Left ventricle myocardium inferior (tissue), 1 donor: ENCODE data around the gene TOMM40. TPM values are rescaled to one million over a fixed set of nuclear protein-coding genes. Genes with fewer than 3 reads are reported as not detected.
"Not testable (repeated sequence)": the region's sequence is repeated elsewhere in the genome, so short reads cannot be mapped to it uniquely, and the experiment has no call there.

Source experiments
- DNase-seq: peaks from one replicate; pipeline ENCODE4 v3.0.0-alpha.2; 2020
- H3K27ac ChIP-seq: fragments of 200-600 bp; replicated peaks from 2 replicates; pipeline ENCODE4 v1.8.0; 2021
- H3K27me3 ChIP-seq: fragments of 200-600 bp; 2 replicates; pipeline ENCODE4 v1.8.0; 2021; ENCODE audit warnings: low read depth
- H3K36me3 ChIP-seq: fragments of 200-600 bp; 2 replicates; pipeline ENCODE4 v1.8.0; 2021
- H3K4me1 ChIP-seq: fragments of 200-600 bp; 2 replicates; pipeline ENCODE4 v1.8.0; 2021
- H3K4me3 ChIP-seq: fragments of 200-600 bp; 2 replicates; pipeline ENCODE4 v1.8.0; 2021; ENCODE audit warnings: mild to moderate bottlenecking, moderate library complexity
- H3K9me3 ChIP-seq: fragments of 200-600 bp; replicated peaks from 2 replicates; pipeline ENCODE4 v1.8.0; 2021
- intact Hi-C: fragments of 100-400 bp; cut with micrococcal nuclease; formaldehyde crosslinking; loops from one replicate; pipeline ENCODE4 v1.11.0; 2022
- total RNA-seq: library from RNA; stranded (reverse); fragmentation: NEBNext Ultra II Directional; extraction: Animal tissue kit (Norgen Biotek cat#: 25700); gene quantifications from one replicate; pipeline ENCODE4 v1.2.1, GENCODE V29; 2021
- TF ChIP-seq, protein P1 (sequence below): fragments of 200-600 bp; IDR thresholded peaks from 2 replicates; pipeline ENCODE4 v1.8.0; 2021; ENCODE audit warnings: antibody characterized with exemption, mild to moderate bottlenecking, borderline replicate concordance
- donor health status: DM: no; HTN: yes; CAD: no; lungs with severe emphysema.

The TOMM40 gene
- total RNA-seq, 1 donor from 2014 or later = 47.3 TPM

DNA sequence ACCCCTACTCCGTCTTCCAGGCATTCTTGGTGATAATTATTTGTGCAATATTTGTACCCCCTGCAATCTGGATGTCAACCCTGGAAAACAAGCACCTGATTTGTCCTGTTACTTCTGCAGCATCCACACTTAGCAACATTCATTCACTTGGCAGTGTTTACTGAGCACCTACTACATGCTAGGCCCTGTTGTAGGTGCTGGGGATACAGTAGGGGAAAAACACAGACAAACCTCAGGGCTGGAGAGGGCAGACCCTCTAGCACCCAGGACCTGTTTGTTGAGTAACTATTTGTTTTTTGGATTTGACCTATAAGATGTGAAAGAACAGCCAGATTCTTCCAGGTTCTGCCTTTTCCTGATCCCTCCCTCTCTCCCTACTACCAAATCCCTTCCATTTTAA lies 35.4 kb upstream of the TOMM40 start:
- intact Hi-C loops = no loop called here
- no peak overlapping the region for H3K4me3 ChIP-seq
- H3K27ac ChIP-seq = peak overlapping the region; percentile 77
- H3K9me3 ChIP-seq = no peaks in the 10 kb centered on the region
- H3K27me3 ChIP-seq = no peaks in the 10 kb centered on the region
- peaks cover 61% of the 10 kb centered on the region for H3K4me1 ChIP-seq
- TF ChIP-seq, protein P1, sequence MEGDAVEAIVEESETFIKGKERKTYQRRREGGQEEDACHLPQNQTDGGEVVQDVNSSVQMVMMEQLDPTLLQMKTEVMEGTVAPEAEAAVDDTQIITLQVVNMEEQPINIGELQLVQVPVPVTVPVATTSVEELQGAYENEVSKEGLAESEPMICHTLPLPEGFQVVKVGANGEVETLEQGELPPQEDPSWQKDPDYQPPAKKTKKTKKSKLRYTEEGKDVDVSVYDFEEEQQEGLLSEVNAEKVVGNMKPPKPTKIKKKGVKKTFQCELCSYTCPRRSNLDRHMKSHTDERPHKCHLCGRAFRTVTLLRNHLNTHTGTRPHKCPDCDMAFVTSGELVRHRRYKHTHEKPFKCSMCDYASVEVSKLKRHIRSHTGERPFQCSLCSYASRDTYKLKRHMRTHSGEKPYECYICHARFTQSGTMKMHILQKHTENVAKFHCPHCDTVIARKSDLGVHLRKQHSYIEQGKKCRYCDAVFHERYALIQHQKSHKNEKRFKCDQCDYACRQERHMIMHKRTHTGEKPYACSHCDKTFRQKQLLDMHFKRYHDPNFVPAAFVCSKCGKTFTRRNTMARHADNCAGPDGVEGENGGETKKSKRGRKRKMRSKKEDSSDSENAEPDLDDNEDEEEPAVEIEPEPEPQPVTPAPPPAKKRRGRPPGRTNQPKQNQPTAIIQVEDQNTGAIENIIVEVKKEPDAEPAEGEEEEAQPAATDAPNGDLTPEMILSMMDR = no peak
- no peak for DNase-seq
- H3K36me3 ChIP-seq = peaks cover 8% of the 10 kb centered on the region

DNA sequence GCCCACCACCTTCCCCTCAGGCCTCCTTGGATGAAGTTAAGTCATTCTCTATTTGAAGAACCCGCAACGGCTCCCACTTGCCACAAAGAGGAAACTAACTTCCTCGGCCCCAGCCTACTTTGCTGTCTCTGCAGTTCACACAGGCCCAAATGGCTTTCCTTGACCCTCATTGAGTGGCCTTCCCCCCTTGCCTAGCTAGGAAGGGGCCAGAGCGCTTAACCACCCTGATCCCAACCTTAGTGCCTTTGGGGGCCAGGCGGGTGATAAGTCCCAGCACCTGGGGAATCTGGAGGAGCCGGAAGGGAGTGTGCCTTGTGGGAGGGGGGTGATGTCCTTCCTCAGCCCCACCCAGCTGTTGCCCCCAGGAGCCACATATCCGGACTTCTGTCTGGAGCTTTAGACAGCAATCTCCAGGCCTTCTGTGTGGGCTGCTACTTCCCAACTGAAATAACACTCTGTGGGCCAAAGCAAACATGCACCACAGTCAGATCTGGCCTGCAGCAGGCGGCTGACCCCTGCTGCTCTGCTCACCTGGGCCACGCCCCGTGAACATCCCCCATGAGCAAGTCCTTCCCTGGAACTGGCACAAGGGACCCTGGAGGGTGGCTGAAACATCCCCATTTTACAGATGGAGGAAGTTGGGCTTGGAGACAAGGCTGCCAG lies 34.5 kb upstream of the TOMM40 start:
- DNase-seq = peak; percentile 17
- H3K36me3 ChIP-seq = peaks cover 12% of the 10 kb centered on the region
- peak overlapping the region; percentile 77 for H3K27ac ChIP-seq
- H3K27me3 ChIP-seq = no peaks in the 10 kb centered on the region
- H3K4me1 ChIP-seq = peaks cover 58% of the 10 kb centered on the region
- H3K4me3 ChIP-seq = no peak overlapping the region
- intact Hi-C loops = no loop called here
- no peaks in the 10 kb centered on the region for H3K9me3 ChIP-seq
- TF ChIP-seq, protein P1 = no peak

DNA sequence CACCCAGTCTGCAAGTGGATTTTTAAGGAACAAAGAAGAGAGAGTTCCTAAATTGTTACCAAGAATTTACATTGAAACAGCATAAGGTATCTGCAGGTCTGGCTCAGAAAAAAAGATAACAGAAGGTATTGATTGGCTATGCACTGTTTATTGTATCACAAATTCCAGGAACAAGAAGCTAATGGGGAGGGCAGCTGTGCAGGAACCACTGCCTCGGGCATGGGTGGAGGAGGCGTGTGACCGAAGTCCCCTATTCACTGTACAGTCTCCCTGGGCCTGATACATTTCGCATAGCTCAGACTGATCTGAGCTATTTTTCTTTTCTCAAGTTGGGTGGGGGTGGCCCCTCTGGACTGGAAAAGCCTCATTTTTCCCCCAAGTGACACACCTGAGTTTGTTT lies 33.2 kb upstream of the TOMM40 start:
- Histone ChIP-seq H3K36me3 (peaks cover 12% of the 10 kb centered on the region), H3K9me3 (no peaks in the 10 kb centered on the region), H3K4me1 (peaks cover 52% of the 10 kb centered on the region), H3K27me3 (no peaks in the 10 kb centered on the region), H3K27ac (peak overlapping the region; percentile 77), H3K4me3 (no peak overlapping the region)
- intact Hi-C loops = no loop called here
- no peak for DNase-seq
- TF ChIP-seq, protein P1 = no peak

DNA sequence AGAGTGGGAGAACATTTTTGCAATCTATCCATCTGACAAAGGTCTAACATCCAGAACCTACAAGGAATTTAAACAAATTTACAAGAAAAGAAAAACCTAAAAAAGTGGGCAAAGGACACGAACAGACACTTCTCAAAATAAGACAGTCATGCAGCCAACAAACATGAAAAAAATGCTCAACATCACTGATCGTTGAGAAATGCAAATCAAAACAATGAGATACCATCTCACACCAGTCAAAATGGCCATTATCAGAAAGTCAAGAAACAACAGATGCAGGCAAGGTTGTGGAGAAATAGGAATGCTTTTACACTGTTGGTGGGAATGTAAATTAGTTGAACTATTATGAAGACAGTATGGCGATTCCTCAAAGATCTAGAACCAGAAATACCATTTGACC lies 29.5 kb upstream of the TOMM40 start:
- Histone ChIP-seq H3K4me1 (peaks cover 49% of the 10 kb centered on the region), H3K36me3 (peaks cover 22% of the 10 kb centered on the region)
- not testable (repeated sequence) for H3K27ac ChIP-seq

DNA sequence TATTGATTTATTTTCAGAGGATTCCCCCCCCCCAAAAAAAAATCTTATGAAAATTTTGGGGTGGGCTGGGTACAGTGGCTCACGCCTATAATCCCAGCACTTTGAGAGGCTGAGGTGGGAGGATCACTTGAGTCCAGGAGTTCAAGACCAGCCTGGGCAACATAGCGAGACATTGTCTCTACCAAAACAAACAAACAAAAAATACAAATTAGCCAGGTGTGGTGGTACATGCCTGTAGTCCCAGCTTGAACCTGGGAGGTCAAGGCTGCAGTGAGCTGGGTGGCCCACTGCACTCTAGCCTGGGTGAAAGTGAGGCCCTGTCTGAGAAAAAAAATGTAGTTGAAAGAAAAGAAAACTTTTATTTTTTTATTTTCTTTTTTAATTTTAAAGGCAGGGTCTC lies 27.1 kb upstream of the TOMM40 start:
- intact Hi-C loops = no loop called here
- no peak for DNase-seq
- TF ChIP-seq, protein P1 = no peak
- H3K4me1 ChIP-seq = peaks cover 43% of the 10 kb centered on the region
- H3K27me3 ChIP-seq = no peaks in the 10 kb centered on the region
- H3K36me3 ChIP-seq = peaks cover 34% of the 10 kb centered on the region
- H3K4me3 ChIP-seq = no peak overlapping the region
- no peaks in the 10 kb centered on the region for H3K9me3 ChIP-seq
- H3K27ac ChIP-seq = no peak overlapping the region

More for the DNA sequence above, 29.5 kb upstream of the TOMM40 start:
- H3K4me3 ChIP-seq, H3K27me3 ChIP-seq, DNase-seq, intact Hi-C loops, H3K9me3 ChIP-seq: not testable (repeated sequence)

DNA sequence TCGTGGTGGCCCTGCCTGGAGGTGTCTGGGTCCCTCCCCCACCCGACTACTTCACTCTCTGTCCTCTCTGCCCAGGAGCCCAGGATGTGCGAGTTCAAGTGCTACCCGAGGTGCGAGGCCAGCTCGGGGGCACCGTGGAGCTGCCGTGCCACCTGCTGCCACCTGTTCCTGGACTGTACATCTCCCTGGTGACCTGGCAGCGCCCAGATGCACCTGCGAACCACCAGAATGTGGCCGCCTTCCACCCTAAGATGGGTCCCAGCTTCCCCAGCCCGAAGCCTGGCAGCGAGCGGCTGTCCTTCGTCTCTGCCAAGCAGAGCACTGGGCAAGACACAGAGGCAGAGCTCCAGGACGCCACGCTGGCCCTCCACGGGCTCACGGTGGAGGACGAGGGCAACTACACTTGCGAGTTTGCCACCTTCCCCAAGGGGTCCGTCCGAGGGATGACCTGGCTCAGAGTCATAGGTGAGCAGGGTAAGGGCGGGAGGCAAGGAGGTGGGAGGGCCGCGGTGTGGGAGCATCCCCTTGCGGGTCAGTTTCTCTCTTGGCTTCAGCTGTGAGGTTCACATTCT lies 25.8 kb upstream of the TOMM40 start:
- Histone ChIP-seq H3K27ac (no peak overlapping the region), H3K4me1 (peaks cover 48% of the 10 kb centered on the region)

More for the DNA sequence above, 25.8 kb upstream of the TOMM40 start:
- H3K36me3 ChIP-seq = peaks cover 34% of the 10 kb centered on the region
- DNase-seq = no peak
- no peaks in the 10 kb centered on the region for H3K27me3 ChIP-seq
- H3K4me3 ChIP-seq = no peak overlapping the region
- no peaks in the 10 kb centered on the region for H3K9me3 ChIP-seq
- intact Hi-C loops = no loop called here
- TF ChIP-seq, protein P1 = no peak
